Measurements from ENCODE around the gene MPC1L.
"Not testable (repeated sequence)": the region's sequence is repeated elsewhere in the genome, so short reads cannot be mapped to it uniquely, and the experiment has no call there.

Gene MPC1L

GRCh38 chrX:40623139-40623536, at the start of gene MPC1L:
MPC1L (plus strand) TSS chrX:40623428; CDS start chrX:40623566, 138 bp downstream.
- Mint-ChIP-seq H3K36me3 (ENCODE audit: low read depth) (peaks cover 5% of the 10 kb centered on the region), H3K4me1 (ENCODE audit: low read depth) (no peaks in the 10 kb centered on the region), H3K27me3 (ENCODE audit: low read depth) (no peaks in the 10 kb centered on the region), H3K4me3 (no peak within 1 kb of the TSS), H3K27ac (no peak within 1 kb of the TSS), H3K9me3 (no peaks in the 10 kb centered on the region)
- DNase-seq (ENCODE audit: low spot score), result no peak

DNA sequence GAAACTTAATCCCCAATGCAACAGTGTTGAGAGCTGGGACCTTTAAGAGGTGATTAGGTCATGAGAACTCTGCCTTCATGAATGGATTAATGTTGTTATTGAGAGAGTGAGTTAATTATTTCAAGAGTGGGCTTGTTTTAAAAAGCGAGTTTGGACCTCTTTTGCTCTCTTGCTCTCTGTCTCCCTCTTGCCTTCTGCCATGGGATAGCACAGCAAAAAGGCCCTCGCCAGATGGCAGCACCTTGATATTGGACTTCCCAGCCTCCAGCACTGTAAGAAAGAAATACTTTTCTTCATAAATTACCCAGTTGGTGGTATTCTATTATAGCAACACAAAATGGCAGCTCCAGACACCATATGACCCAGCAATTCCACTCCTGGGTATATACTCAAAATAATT, 49.5 kb upstream of the MPC1L start:
- Mint-ChIP-seq H3K4me1 (ENCODE audit: low read depth) (peaks cover 9% of the 10 kb centered on the region), H3K27ac (no peak overlapping the region), H3K9me3 (no peaks in the 10 kb centered on the region), H3K27me3 (ENCODE audit: low read depth) (no peaks in the 10 kb centered on the region), H3K4me3 (no peak overlapping the region), H3K36me3 (ENCODE audit: low read depth) (no peaks in the 10 kb centered on the region)
- no peak for DNase-seq (ENCODE audit: low spot score)

- not testable (repeated sequence) for H3K36me3 Mint-ChIP-seq (ENCODE audit: low read depth)
These were observed 47.8 kb upstream of the MPC1L start for GRCh38 chrX:40575411-40575810.

DNA sequence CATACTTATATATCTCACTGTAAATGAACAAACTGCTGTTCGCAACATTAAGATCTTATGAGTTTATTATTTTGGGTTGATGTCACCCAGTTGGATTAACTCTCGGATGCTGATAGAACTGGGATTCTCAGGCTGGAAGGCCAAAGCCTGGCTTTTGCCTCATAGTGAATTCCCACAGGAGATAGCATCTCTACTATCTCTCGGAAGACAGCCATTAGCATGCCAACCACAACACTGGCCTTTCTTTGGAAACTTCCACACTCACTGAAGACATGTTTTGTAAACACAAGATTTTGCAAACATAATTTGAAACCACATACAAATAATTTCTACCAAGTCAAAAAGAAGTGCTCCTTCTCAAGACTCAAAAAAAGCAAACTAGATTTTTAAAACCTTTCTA, 46.9 kb upstream of the MPC1L start:
- no peak overlapping the region for H3K27ac Mint-ChIP-seq
- H3K4me3 Mint-ChIP-seq, result no peak overlapping the region

More at GRCh38 chrX:40575411-40575810, 47.8 kb upstream of the MPC1L start:
- not testable (repeated sequence) for H3K9me3 Mint-ChIP-seq; DNase-seq (ENCODE audit: low spot score); H3K4me3 Mint-ChIP-seq; H3K27ac Mint-ChIP-seq; H3K27me3 Mint-ChIP-seq (ENCODE audit: low read depth)
- peaks cover 11% of the 10 kb centered on the region for H3K4me1 Mint-ChIP-seq (ENCODE audit: low read depth)

GRCh38 chrX:40578039-40578695, 45.1 kb upstream of the MPC1L start:
- Mint-ChIP-seq H3K9me3 (no peaks in the 10 kb centered on the region), H3K27ac (no peak overlapping the region), H3K4me1 (ENCODE audit: low read depth) (peaks cover 10% of the 10 kb centered on the region), H3K4me3 (no peak overlapping the region), H3K27me3 (ENCODE audit: low read depth) (no peaks in the 10 kb centered on the region), H3K36me3 (ENCODE audit: low read depth) (no peaks in the 10 kb centered on the region)
- DNase-seq (ENCODE audit: low spot score), result no peak

More for the DNA sequence above, 46.9 kb upstream of the MPC1L start:
- Mint-ChIP-seq H3K27me3 (ENCODE audit: low read depth) (no peaks in the 10 kb centered on the region), H3K36me3 (ENCODE audit: low read depth) (no peaks in the 10 kb centered on the region), H3K9me3 (no peaks in the 10 kb centered on the region), H3K4me1 (ENCODE audit: low read depth) (peaks cover 4% of the 10 kb centered on the region)
- DNase-seq (ENCODE audit: low spot score), result no peak

DNA sequence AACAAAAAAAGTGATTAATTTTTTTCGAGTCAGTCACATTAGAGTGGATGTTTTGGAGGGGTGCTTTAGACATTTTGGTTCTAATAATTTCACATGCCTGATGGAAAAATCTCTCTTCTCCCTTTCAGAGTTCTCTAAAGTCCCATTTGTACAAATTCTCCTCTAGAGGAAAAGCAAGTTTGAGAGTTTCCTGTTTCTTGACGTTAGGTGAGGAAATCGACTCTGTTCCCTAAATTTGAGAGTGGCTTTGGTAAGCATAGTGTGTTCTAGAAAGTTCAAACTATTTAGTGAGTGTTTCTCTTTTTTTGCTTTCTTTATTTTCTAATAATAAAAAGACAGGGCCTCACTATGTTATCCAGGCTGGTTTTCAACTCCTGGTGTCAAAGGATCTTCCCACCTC, 44.1 kb upstream of the MPC1L start:
- no peak overlapping the region for H3K4me3 Mint-ChIP-seq
- H3K9me3 Mint-ChIP-seq, result no peaks in the 10 kb centered on the region
- H3K27me3 Mint-ChIP-seq (ENCODE audit: low read depth), result no peaks in the 10 kb centered on the region
- no peak for DNase-seq (ENCODE audit: low spot score)
- H3K27ac Mint-ChIP-seq, result no peak overlapping the region
- peaks cover 13% of the 10 kb centered on the region for H3K4me1 Mint-ChIP-seq (ENCODE audit: low read depth)
- no peaks in the 10 kb centered on the region for H3K36me3 Mint-ChIP-seq (ENCODE audit: low read depth)

- H3K4me1 Mint-ChIP-seq (ENCODE audit: low read depth), result peaks cover 13% of the 10 kb centered on the region
- H3K9me3 Mint-ChIP-seq, result no peaks in the 10 kb centered on the region
- DNase-seq (ENCODE audit: low spot score), result no peak
- H3K36me3 Mint-ChIP-seq (ENCODE audit: low read depth), result no peaks in the 10 kb centered on the region
- peak overlapping the region; percentile 96 for H3K27ac Mint-ChIP-seq
- no peaks in the 10 kb centered on the region for H3K27me3 Mint-ChIP-seq (ENCODE audit: low read depth)
- H3K4me3 Mint-ChIP-seq, result peak overlapping the region; percentile 91
These were observed 43.2 kb upstream of the MPC1L start for GRCh38 chrX:40579900-40580536.

- H3K36me3 Mint-ChIP-seq (ENCODE audit: low read depth), result no peaks in the 10 kb centered on the region
- H3K4me1 Mint-ChIP-seq (ENCODE audit: low read depth), result peaks cover 13% of the 10 kb centered on the region
- no peaks in the 10 kb centered on the region for H3K27me3 Mint-ChIP-seq (ENCODE audit: low read depth)
- no peaks in the 10 kb centered on the region for H3K9me3 Mint-ChIP-seq
- H3K4me3 Mint-ChIP-seq, result peak within 1 kb of the TSS; percentile 91
- peak; percentile 87 for DNase-seq (ENCODE audit: low spot score)
- peak within 1 kb of the TSS; percentile 96 for H3K27ac Mint-ChIP-seq
These were observed 42.5 kb upstream of the MPC1L start, which contains the start of gene ATP6AP2 for GRCh38 chrX:40580537-40581335. ATP6AP2 (plus strand) TSS chrX:40580970; CDS start chrX:40581066, 96 bp downstream.

GRCh38 chrX:40581336-40581920, 41.8 kb upstream of the MPC1L start:
- peak overlapping the region; percentile 73 for H3K27ac Mint-ChIP-seq
- no peaks in the 10 kb centered on the region for H3K9me3 Mint-ChIP-seq
- H3K36me3 Mint-ChIP-seq (ENCODE audit: low read depth), result no peaks in the 10 kb centered on the region
- H3K27me3 Mint-ChIP-seq (ENCODE audit: low read depth), result no peaks in the 10 kb centered on the region
- H3K4me3 Mint-ChIP-seq, result peak overlapping the region; percentile 80
- peaks cover 19% of the 10 kb centered on the region for H3K4me1 Mint-ChIP-seq (ENCODE audit: low read depth)
- no peak for DNase-seq (ENCODE audit: low spot score)

GRCh38 chrX:40582178-40582577, 41.0 kb upstream of the MPC1L start:
- not testable (repeated sequence) for DNase-seq (ENCODE audit: low spot score); H3K36me3 Mint-ChIP-seq (ENCODE audit: low read depth); H3K27me3 Mint-ChIP-seq (ENCODE audit: low read depth); H3K9me3 Mint-ChIP-seq
- peak overlapping the region; percentile 20 for H3K27ac Mint-ChIP-seq
- H3K4me1 Mint-ChIP-seq (ENCODE audit: low read depth), result peaks cover 19% of the 10 kb centered on the region
- peak overlapping the region; percentile 80 for H3K4me3 Mint-ChIP-seq

DNA sequence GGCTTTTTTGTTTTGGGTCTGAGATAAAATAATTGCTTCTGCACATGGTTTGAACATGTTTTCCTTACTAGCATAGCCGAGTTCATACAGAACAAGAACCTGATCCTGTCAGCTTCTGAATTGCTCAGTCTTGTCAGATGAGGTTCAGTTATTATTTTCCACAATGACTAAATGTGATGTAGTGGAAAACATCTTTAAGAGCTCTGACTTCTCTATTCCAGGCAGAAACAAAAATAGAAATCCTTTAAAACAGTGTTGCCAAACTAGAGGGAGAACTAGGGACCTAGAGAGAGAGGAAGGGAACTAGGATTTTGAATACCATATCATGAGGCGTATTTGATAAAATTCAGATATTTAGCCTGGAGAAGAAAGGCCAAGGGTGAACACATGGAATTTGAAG, 40.4 kb upstream of the MPC1L start:
- DNase-seq (ENCODE audit: low spot score), result no peak
- Mint-ChIP-seq H3K4me3 (peak overlapping the region; percentile 26), H3K9me3 (no peaks in the 10 kb centered on the region), H3K27me3 (ENCODE audit: low read depth) (no peaks in the 10 kb centered on the region), H3K36me3 (ENCODE audit: low read depth) (no peaks in the 10 kb centered on the region), H3K27ac (no peak overlapping the region), H3K4me1 (ENCODE audit: low read depth) (peaks cover 22% of the 10 kb centered on the region)

DNA sequence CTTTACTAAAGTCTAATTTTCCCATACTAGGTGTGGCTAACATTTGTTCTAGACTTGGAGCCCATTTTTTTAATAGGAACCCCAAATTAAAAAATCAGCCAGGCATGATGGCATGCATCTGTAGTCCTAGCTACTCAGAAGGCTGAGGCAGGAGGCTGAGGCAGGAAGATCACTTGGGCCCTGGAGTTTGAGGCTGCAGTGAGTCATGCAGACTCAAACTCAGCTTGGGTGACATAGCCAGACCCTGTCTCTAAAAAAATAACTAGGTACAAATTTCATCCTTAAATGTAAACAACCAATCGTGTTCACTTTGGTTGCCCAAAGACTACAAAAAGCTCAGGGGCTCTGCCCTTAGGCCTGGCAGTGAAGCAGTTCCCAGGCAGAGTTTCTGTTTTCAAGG, 35.6 kb upstream of the MPC1L start:
- Mint-ChIP-seq H3K4me1 (ENCODE audit: low read depth) (peaks cover 22% of the 10 kb centered on the region), H3K36me3 (ENCODE audit: low read depth) (peaks cover 15% of the 10 kb centered on the region)
- H3K9me3 Mint-ChIP-seq; DNase-seq (ENCODE audit: low spot score); H3K27ac Mint-ChIP-seq; H3K4me3 Mint-ChIP-seq; H3K27me3 Mint-ChIP-seq (ENCODE audit: low read depth): not testable (repeated sequence)

DNA sequence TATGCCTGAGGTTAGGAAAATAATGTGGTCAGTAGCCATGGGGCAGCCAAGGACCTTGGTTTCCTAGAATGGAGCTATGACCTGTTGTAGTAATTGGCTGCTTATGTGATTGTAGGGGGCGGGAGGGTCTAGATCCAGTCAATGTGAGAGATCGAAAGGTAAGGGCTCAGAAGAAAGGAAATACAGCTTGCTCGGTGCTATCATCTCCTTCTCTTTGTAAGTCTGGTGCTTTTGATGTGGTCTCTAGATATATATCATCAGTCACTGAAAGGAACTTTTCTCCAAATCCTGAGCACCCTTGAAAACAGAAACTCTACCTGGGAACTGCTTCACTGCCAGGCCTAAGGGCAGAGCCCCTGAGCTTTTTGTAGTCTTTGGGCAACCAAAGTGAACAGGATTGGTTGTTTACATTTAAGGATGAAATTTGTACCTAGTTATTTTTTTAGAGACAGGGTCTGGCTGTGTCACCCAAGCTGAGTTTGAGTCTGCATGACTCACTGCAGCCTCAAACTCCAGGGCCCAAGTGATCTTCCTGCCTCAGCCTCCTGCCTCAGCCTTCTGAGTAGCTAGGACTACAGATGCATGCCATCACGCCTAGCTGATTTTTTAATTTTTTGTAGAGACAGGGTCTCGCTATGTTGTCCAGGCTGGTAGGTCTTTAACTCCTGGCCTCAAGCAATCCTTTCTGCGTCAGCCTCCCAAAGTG, 33.5 kb upstream of the MPC1L start:
- DNase-seq (ENCODE audit: low spot score), result peak; percentile 40
- H3K4me3 Mint-ChIP-seq, result peak overlapping the region; percentile 34
- not testable (repeated sequence) for H3K9me3 Mint-ChIP-seq; H3K27me3 Mint-ChIP-seq (ENCODE audit: low read depth)
- H3K36me3 Mint-ChIP-seq (ENCODE audit: low read depth), result peaks cover 25% of the 10 kb centered on the region
- peaks cover 18% of the 10 kb centered on the region for H3K4me1 Mint-ChIP-seq (ENCODE audit: low read depth)
- peak overlapping the region; percentile 73 for H3K27ac Mint-ChIP-seq
